ENCODE data around the gene ASPHD2. TPM values are rescaled to one million over a fixed set of nuclear protein-coding genes. Genes with fewer than 3 reads are reported as not detected.

ASPHD2 gene
- total RNA-seq, 4 donors from 2014 or later: 1.0 to 1.4 (median 1.2) TPM

DNA sequence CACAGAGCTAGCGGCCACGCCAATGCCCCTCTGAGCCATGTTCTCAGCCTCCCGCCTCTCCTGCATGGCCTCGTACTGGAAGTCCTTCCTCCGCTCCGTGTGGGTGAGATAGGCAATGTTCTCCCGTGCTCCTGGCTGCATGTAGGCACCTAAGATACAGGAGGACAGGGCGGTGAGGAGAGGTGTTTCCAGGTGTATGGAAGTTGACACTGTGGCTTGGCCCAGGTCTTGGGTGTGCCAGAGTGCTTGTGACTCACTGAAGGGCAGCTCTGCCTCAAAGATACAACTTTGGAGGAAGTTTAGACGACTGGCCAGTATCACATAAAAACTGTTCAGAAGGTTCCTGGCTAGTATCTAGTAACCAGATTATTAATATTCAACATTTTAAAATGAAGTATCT, 63.2 kb downstream of the ASPHD2 start:
- 63 to 75% methylated on average over 2 of the region's 9 CpGs for WGBS, 2 donors (ENCODE audit: low coverage in 1 of 2)
- Histone ChIP-seq H3K36me3 (peaks cover 0 to 100% of the 10 kb centered on the region in 2 donors), H3K27me3 (no peaks in the 10 kb centered on the region), H3K4me3 (no peak overlapping the region), H3K27ac (no peak overlapping the region), H3K4me1 (no peaks in the 10 kb centered on the region), H3K9me3 (no peaks in the 10 kb centered on the region)
- ATAC-seq: no peak
- TF ChIP-seq, protein P1, sequence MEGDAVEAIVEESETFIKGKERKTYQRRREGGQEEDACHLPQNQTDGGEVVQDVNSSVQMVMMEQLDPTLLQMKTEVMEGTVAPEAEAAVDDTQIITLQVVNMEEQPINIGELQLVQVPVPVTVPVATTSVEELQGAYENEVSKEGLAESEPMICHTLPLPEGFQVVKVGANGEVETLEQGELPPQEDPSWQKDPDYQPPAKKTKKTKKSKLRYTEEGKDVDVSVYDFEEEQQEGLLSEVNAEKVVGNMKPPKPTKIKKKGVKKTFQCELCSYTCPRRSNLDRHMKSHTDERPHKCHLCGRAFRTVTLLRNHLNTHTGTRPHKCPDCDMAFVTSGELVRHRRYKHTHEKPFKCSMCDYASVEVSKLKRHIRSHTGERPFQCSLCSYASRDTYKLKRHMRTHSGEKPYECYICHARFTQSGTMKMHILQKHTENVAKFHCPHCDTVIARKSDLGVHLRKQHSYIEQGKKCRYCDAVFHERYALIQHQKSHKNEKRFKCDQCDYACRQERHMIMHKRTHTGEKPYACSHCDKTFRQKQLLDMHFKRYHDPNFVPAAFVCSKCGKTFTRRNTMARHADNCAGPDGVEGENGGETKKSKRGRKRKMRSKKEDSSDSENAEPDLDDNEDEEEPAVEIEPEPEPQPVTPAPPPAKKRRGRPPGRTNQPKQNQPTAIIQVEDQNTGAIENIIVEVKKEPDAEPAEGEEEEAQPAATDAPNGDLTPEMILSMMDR (IDR thresholded peaks at IDR 0.05): no peak
- TF ChIP-seq POLR2AphosphoS5 (IDR thresholded peaks at IDR 0.05) (no peak), EP300 (IDR thresholded peaks at IDR 0.05) (no peak)

- H3K36me3 ChIP-seq: peaks cover 0 to 100% of the 10 kb centered on the region in 2 donors
Measured at GRCh38 chr22:26494506-26494905, 65.4 kb downstream of the ASPHD2 start.

More at GRCh38 chr22:26494506-26494905, 65.4 kb downstream of the ASPHD2 start:
- Histone ChIP-seq H3K4me1 (no peaks in the 10 kb centered on the region), H3K9me3 (no peaks in the 10 kb centered on the region), H3K27me3 (no peaks in the 10 kb centered on the region), H3K27ac (peak overlapping the region in 1 of 4 donors; percentile 5), H3K4me3 (no peak overlapping the region)
- no peak for ATAC-seq
- TF ChIP-seq EP300 (IDR thresholded peaks at IDR 0.05) (no peak), POLR2AphosphoS5 (IDR thresholded peaks at IDR 0.05) (no peak), POLR2A (IDR thresholded peaks at IDR 0.05) (no peak)
- TF ChIP-seq, protein P1 (IDR thresholded peaks at IDR 0.05): no peak

Small RNA genes within 50 kb of the gene (small RNA-seq; reads per million reads assigned to genes)
- gene RNA5SP495: 0 reads per million in 4 donors

Other genes with a start within 250 kb of the ASPHD2 start
- 10 to 100 TPM; 11.2 to 34.7 (median 20.3) TPM for gene HPS4, start 54.5 kb downstream of the ASPHD2 start, total RNA-seq
- gene SRRD, start 54.6 kb downstream of the ASPHD2 start, total RNA-seq: 10 to 100 TPM; 16.7 to 30.0 (median 23.5) TPM
- gene TFIP11, start 83.2 kb downstream of the ASPHD2 start, total RNA-seq: 10 to 100 TPM; 20.3 to 38.3 (median 21.6) TPM
- 10 to 100 TPM; 16.8 to 27.7 (median 21.0) TPM for gene TPST2, start 160.9 kb downstream of the ASPHD2 start, total RNA-seq
- under 1 TPM in 1 of 4 donors, not detected in 3; 0.40 TPM for gene CRYBB1, start 188.8 kb downstream of the ASPHD2 start, total RNA-seq
- not detected for gene CRYBA4, start 192.7 kb downstream of the ASPHD2 start, total RNA-seq
- 1 to 10 TPM in 1 of 4 donors, under 1 TPM in 3; 0.05 to 1.1 (median 0.41) TPM for gene MIAT, start 228.3 kb downstream of the ASPHD2 start, total RNA-seq